DLD1 (cell line): ENCODE data around the gene CA9.

Experiments used
- in situ Hi-C: cut with HindIII; loops from 2 replicates; pipeline ENCODE4 v1.10.0; 2017; ENCODE audit warnings: low sequenced_read_pairs

The CA9 gene

GRCh38 chr9:35690614-35691333 is 17.0 kb downstream of the CA9 start:
- in situ Hi-C loops: no loop called here

- in situ Hi-C loops: no loop called here
These were observed 17.6 kb downstream of the CA9 start for GRCh38 chr9:35691334-35691650.

GRCh38 chr9:35691757-35692301 is 18.1 kb downstream of the CA9 start:
- in situ Hi-C loops: no loop called here

- in situ Hi-C loops: no loop called here
These were observed 22.2 kb downstream of the CA9 start for GRCh38 chr9:35695943-35696401.

- in situ Hi-C loops: no loop called here
These were observed 22.9 kb downstream of the CA9 start for GRCh38 chr9:35696520-35697215.

GRCh38 chr9:35697486-35697885 is 23.8 kb downstream of the CA9 start:
- in situ Hi-C loops: no loop called here

GRCh38 chr9:35698231-35698630 is 24.5 kb downstream of the CA9 start:
- in situ Hi-C loops: no loop called here

GRCh38 chr9:35700031-35700430 is 26.3 kb downstream of the CA9 start:
- in situ Hi-C loops: no loop called here

GRCh38 chr9:35700942-35701341 is 27.2 kb downstream of the CA9 start:
- in situ Hi-C loops: no loop called here

GRCh38 chr9:35702696-35703095 is 29.0 kb downstream of the CA9 start:
- in situ Hi-C loops: no loop called here

- in situ Hi-C loops: no loop called here
These were observed 30.4 kb downstream of the CA9 start for GRCh38 chr9:35703906-35704672.

- in situ Hi-C loops: no loop called here
These were observed 31.6 kb downstream of the CA9 start for GRCh38 chr9:35705372-35705771.

- in situ Hi-C loops: no loop called here
These were observed 32.2 kb downstream of the CA9 start for GRCh38 chr9:35705836-35706430.

- in situ Hi-C loops: no loop called here
These were observed 33.2 kb downstream of the CA9 start for GRCh38 chr9:35706951-35707350.

GRCh38 chr9:35708146-35708545 is 34.4 kb downstream of the CA9 start:
- in situ Hi-C loops: no loop called here

GRCh38 chr9:35710818-35711500 is 37.2 kb downstream of the CA9 start:
- in situ Hi-C loops: no loop called here

GRCh38 chr9:35711501-35712428 is 38.0 kb downstream of the CA9 start:
- in situ Hi-C loops: no loop called here

- in situ Hi-C loops: no loop called here
These were observed 39.2 kb downstream of the CA9 start for GRCh38 chr9:35712762-35713400.

GRCh38 chr9:35713578-35713977 is 39.9 kb downstream of the CA9 start:
- in situ Hi-C loops: no loop called here
